ENCODE results near the gene GFPT2. TPM values are rescaled to one million over a fixed set of nuclear protein-coding genes. Genes with fewer than 3 reads are reported as not detected.
A peak's percentile ranks its signal among the peaks of the same experiment; 100 is the strongest.

The GFPT2 gene
- total and polyA plus RNA-seq, 10 of the 15 experiments (the other 5 are each of a cell fraction or from before 2014, with no cell fraction given): 0.05 to 0.33 (median 0.11) TPM; not detected in 4

DNA sequence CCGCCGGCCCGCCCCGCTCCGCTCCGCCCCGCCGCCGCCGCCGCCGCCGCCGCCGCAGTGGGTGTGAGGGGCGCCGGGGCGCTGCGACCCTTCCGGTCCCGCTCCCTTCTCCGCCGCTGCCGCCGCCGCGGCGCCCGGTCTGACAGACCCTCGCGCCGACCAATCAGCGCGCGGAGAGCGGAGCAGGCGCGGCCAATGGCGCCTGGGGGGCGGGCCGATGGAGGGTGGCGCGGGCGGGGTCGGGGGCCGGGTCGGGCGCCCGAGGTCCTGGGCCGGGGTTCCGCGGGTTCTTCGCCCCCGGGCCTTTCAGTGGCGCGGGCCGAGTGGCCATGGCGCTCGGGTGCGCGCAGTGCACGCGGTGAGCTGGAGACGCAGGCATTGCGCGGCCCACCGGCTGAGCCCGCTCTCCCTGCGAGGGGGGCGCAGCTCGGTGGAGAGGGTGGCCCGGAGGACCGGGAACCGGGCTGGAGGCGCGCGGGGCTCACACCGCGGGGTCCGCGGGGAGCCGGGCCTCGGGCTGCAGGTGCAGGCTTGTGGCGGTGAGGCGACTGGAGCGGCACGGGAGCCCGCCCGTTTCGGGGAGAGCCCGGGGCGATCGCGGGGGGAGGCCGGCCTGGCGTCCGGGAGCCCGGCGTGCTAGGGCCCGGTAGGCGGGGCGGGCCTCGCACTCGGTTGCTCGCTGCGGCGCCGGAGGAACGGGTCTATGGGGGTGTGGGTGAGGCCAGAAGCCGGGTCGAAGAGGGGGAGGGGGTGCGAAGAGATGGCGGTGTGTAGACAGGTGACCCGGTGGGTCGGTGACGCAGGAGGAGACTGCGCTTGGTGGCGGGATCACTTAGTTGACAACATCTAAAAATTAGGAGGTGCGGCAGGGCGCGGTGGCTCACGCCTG lies 60.9 kb downstream of the GFPT2 start, which contains the start of gene MAPK9 (continued):
- TF ChIP-seq NFYB (IDR thresholded peaks at IDR 0.05; ENCODE audit: insufficient read depth, low read depth, low read length): peak; percentile 92
- TF ChIP-seq, protein P1, sequence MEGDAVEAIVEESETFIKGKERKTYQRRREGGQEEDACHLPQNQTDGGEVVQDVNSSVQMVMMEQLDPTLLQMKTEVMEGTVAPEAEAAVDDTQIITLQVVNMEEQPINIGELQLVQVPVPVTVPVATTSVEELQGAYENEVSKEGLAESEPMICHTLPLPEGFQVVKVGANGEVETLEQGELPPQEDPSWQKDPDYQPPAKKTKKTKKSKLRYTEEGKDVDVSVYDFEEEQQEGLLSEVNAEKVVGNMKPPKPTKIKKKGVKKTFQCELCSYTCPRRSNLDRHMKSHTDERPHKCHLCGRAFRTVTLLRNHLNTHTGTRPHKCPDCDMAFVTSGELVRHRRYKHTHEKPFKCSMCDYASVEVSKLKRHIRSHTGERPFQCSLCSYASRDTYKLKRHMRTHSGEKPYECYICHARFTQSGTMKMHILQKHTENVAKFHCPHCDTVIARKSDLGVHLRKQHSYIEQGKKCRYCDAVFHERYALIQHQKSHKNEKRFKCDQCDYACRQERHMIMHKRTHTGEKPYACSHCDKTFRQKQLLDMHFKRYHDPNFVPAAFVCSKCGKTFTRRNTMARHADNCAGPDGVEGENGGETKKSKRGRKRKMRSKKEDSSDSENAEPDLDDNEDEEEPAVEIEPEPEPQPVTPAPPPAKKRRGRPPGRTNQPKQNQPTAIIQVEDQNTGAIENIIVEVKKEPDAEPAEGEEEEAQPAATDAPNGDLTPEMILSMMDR (IDR thresholded peaks at IDR 0.05 in 2 of 3, conservative IDR thresholded peaks at IDR 0.05 in 1 of 3; ENCODE audit: control insufficient read depth in 2 of 3, extremely low read depth in 1 of 3, insufficient read depth in 1 of 3, low read depth in 3 of 3, low read length in 3 of 3): no peak
- no peak for TF ChIP-seq ZNF274 (IDR thresholded peaks at IDR 0.05; ENCODE audit: insufficient read depth, insufficient read length)
- no peak for TF ChIP-seq RCOR1 (conservative IDR thresholded peaks at IDR 0.05; ENCODE audit: low read depth, low read length)
- TF ChIP-seq NFIC (IDR thresholded peaks at IDR 0.05; ENCODE audit: low read depth, low read length): no peak
- peak; percentile 23; the same call in 1 of the 2 replicates for TF ChIP-seq CREM (IDR thresholded peaks at IDR 0.05; ENCODE audit: low read depth)
- TF ChIP-seq, protein P2, sequence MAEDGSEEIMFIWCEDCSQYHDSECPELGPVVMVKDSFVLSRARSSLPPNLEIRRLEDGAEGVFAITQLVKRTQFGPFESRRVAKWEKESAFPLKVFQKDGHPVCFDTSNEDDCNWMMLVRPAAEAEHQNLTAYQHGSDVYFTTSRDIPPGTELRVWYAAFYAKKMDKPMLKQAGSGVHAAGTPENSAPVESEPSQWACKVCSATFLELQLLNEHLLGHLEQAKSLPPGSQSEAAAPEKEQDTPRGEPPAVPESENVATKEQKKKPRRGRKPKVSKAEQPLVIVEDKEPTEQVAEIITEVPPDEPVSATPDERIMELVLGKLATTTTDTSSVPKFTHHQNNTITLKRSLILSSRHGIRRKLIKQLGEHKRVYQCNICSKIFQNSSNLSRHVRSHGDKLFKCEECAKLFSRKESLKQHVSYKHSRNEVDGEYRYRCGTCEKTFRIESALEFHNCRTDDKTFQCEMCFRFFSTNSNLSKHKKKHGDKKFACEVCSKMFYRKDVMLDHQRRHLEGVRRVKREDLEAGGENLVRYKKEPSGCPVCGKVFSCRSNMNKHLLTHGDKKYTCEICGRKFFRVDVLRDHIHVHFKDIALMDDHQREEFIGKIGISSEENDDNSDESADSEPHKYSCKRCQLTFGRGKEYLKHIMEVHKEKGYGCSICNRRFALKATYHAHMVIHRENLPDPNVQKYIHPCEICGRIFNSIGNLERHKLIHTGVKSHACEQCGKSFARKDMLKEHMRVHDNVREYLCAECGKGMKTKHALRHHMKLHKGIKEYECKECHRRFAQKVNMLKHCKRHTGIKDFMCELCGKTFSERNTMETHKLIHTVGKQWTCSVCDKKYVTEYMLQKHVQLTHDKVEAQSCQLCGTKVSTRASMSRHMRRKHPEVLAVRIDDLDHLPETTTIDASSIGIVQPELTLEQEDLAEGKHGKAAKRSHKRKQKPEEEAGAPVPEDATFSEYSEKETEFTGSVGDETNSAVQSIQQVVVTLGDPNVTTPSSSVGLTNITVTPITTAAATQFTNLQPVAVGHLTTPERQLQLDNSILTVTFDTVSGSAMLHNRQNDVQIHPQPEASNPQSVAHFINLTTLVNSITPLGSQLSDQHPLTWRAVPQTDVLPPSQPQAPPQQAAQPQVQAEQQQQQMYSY (CRISPR knock-in tag; IDR thresholded peaks at IDR 0.05): no peak
- TF ChIP-seq JUNB (IDR thresholded peaks at IDR 0.05): no peak
- peak; percentile 82 for TF ChIP-seq FOS (IDR thresholded peaks at IDR 0.05; ENCODE audit: borderline replicate concordance, extremely low read depth, insufficient read length)
- TF ChIP-seq, protein P3, sequence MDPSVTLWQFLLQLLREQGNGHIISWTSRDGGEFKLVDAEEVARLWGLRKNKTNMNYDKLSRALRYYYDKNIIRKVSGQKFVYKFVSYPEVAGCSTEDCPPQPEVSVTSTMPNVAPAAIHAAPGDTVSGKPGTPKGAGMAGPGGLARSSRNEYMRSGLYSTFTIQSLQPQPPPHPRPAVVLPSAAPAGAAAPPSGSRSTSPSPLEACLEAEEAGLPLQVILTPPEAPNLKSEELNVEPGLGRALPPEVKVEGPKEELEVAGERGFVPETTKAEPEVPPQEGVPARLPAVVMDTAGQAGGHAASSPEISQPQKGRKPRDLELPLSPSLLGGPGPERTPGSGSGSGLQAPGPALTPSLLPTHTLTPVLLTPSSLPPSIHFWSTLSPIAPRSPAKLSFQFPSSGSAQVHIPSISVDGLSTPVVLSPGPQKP (IDR thresholded peaks at IDR 0.05; ENCODE audit: low read depth, low read length): no peak
- no peak for TF ChIP-seq HDGF (IDR thresholded peaks at IDR 0.05)
- no peak for TF ChIP-seq KAT2A (conservative IDR thresholded peaks at IDR 0.05; ENCODE audit: control insufficient read depth, low read depth, low read length)
- TF ChIP-seq TBL1XR1 (IDR thresholded peaks at IDR 0.05; ENCODE audit: low read depth, low read length): no peak
- 0 out of 2 replicates have a peak, but pooled peaks have one; percentile 35 for TF ChIP-seq POLR2AphosphoS5 (IDR thresholded peaks at IDR 0.05; ENCODE audit: low read length)
- no peak for TF ChIP-seq RBBP5 (conservative IDR thresholded peaks at IDR 0.05)
- 0 out of 2 replicates have a peak, but pooled peaks have one; percentile 11 for TF ChIP-seq CREB1 (IDR thresholded peaks at IDR 0.05; ENCODE audit: low read depth)
- TF ChIP-seq HCFC1 (IDR thresholded peaks at IDR 0.05; ENCODE audit: low read length): no peak; the same call in 1 of the 2 replicates
- no peak for TF ChIP-seq POLR2AphosphoS2 (IDR thresholded peaks at IDR 0.05; ENCODE audit: low read depth, low read length)
- peak; percentile 97 for TF ChIP-seq LARP7 (IDR thresholded peaks at IDR 0.05)
- no peak for TF ChIP-seq ZNF217 (IDR thresholded peaks at IDR 0.05)
- TF ChIP-seq SMARCA5 (IDR thresholded peaks at IDR 0.05): peak; percentile 23
- no peak for TF ChIP-seq CHD4 (IDR thresholded peaks at IDR 0.05)
- no peak for TF ChIP-seq ZNF622 (IDR thresholded peaks at IDR 0.05)
- no peak for TF ChIP-seq RAD21 (IDR thresholded peaks at IDR 0.05; ENCODE audit: insufficient read depth, low read depth, low read length)
- no peak for TF ChIP-seq STAT1 (conservative IDR thresholded peaks at IDR 0.05)
- TF ChIP-seq MTA3 (IDR thresholded peaks at IDR 0.05; ENCODE audit: borderline replicate concordance, low read length): no peak

Measured in GM12878 (cell line).